Measurements from ENCODE around the gene TEX10.

Gene TEX10

GRCh38 chr9:100282388-100282719, 70.4 kb downstream of the TEX10 start:
- TF ChIP-seq SNAI2 (CRISPR knock-in tag; IDR thresholded peaks at IDR 0.05) (no peak), OSR1 (CRISPR knock-in tag; IDR thresholded peaks at IDR 0.05) (no peak), TSHZ2 (CRISPR knock-in tag; IDR thresholded peaks at IDR 0.05) (no peak), ARNTL (CRISPR knock-in tag; IDR thresholded peaks at IDR 0.05; ENCODE audit: borderline replicate concordance, low read depth) (no peak), TCF4 (CRISPR knock-in tag; IDR thresholded peaks at IDR 0.05; ENCODE audit: borderline replicate concordance) (no peak), ESRRG (CRISPR knock-in tag; IDR thresholded peaks at IDR 0.05) (no peak), ZFP30 (CRISPR knock-in tag; IDR thresholded peaks at IDR 0.05) (no peak), RARB (CRISPR knock-in tag; IDR thresholded peaks at IDR 0.05) (no peak), BACH2 (CRISPR knock-in tag; IDR thresholded peaks at IDR 0.05; ENCODE audit: borderline replicate concordance) (no peak), PPARA (CRISPR knock-in tag; IDR thresholded peaks at IDR 0.05; ENCODE audit: borderline replicate concordance) (no peak), TOX (CRISPR knock-in tag; IDR thresholded peaks at IDR 0.05; ENCODE audit: borderline replicate concordance) (no peak), GLIS3 (CRISPR knock-in tag; IDR thresholded peaks at IDR 0.05) (no peak), ZNF8 (CRISPR knock-in tag; IDR thresholded peaks at IDR 0.05) (no peak), ZFP3 (CRISPR knock-in tag; IDR thresholded peaks at IDR 0.05) (no peak), CSDC2 (CRISPR knock-in tag; IDR thresholded peaks at IDR 0.05) (no peak), CSRNP3 (CRISPR knock-in tag; IDR thresholded peaks at IDR 0.05) (no peak), ZC3H10 (CRISPR knock-in tag; IDR thresholded peaks at IDR 0.05) (no peak), ZNF565 (CRISPR knock-in tag; conservative IDR thresholded peaks at IDR 0.05; ENCODE audit: low read depth) (no peak)
- TF ChIP-seq, protein P1, sequence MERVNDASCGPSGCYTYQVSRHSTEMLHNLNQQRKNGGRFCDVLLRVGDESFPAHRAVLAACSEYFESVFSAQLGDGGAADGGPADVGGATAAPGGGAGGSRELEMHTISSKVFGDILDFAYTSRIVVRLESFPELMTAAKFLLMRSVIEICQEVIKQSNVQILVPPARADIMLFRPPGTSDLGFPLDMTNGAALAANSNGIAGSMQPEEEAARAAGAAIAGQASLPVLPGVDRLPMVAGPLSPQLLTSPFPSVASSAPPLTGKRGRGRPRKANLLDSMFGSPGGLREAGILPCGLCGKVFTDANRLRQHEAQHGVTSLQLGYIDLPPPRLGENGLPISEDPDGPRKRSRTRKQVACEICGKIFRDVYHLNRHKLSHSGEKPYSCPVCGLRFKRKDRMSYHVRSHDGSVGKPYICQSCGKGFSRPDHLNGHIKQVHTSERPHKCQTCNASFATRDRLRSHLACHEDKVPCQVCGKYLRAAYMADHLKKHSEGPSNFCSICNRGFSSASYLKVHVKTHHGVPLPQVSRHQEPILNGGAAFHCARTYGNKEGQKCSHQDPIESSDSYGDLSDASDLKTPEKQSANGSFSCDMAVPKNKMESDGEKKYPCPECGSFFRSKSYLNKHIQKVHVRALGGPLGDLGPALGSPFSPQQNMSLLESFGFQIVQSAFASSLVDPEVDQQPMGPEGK (CRISPR knock-in tag; IDR thresholded peaks at IDR 0.05; ENCODE audit: borderline replicate concordance) = no peak

GRCh38 chr9:100281676-100282387, 70.9 kb downstream of the TEX10 start:
- ATAC-seq = no peak; the same call in 2 of the 3 replicates
- TF ChIP-seq ESRRG (CRISPR knock-in tag; IDR thresholded peaks at IDR 0.05) (no peak), TSHZ2 (CRISPR knock-in tag; IDR thresholded peaks at IDR 0.05) (no peak), GLIS3 (CRISPR knock-in tag; IDR thresholded peaks at IDR 0.05) (no peak), ZNF565 (CRISPR knock-in tag; conservative IDR thresholded peaks at IDR 0.05; ENCODE audit: low read depth) (no peak), CSDC2 (CRISPR knock-in tag; IDR thresholded peaks at IDR 0.05) (no peak), BACH2 (CRISPR knock-in tag; IDR thresholded peaks at IDR 0.05; ENCODE audit: borderline replicate concordance) (no peak), TOX (CRISPR knock-in tag; IDR thresholded peaks at IDR 0.05; ENCODE audit: borderline replicate concordance) (no peak), CSRNP3 (CRISPR knock-in tag; IDR thresholded peaks at IDR 0.05) (no peak), ARNTL (CRISPR knock-in tag; IDR thresholded peaks at IDR 0.05; ENCODE audit: borderline replicate concordance, low read depth) (no peak), ZFP30 (CRISPR knock-in tag; IDR thresholded peaks at IDR 0.05) (no peak), ZNF70 (CRISPR knock-in tag; IDR thresholded peaks at IDR 0.05) (no peak), ZC3H10 (CRISPR knock-in tag; IDR thresholded peaks at IDR 0.05) (no peak), TCF4 (CRISPR knock-in tag; IDR thresholded peaks at IDR 0.05; ENCODE audit: borderline replicate concordance) (no peak), RARB (CRISPR knock-in tag; IDR thresholded peaks at IDR 0.05) (no peak)
- TF ChIP-seq, protein P2, sequence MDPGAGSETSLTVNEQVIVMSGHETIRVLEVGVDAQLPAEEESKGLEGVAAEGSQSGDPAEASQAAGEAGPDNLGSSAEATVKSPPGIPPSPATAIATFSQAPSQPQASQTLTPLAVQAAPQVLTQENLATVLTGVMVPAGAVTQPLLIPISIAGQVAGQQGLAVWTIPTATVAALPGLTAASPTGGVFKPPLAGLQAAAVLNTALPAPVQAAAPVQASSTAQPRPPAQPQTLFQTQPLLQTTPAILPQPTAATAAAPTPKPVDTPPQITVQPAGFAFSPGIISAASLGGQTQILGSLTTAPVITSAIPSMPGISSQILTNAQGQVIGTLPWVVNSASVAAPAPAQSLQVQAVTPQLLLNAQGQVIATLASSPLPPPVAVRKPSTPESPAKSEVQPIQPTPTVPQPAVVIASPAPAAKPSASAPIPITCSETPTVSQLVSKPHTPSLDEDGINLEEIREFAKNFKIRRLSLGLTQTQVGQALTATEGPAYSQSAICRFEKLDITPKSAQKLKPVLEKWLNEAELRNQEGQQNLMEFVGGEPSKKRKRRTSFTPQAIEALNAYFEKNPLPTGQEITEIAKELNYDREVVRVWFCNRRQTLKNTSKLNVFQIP (CRISPR knock-in tag; IDR thresholded peaks at IDR 0.05; ENCODE audit: borderline replicate concordance, low read depth) = no peak
- TF ChIP-seq, protein P1 (CRISPR knock-in tag; IDR thresholded peaks at IDR 0.05; ENCODE audit: borderline replicate concordance) = no peak
- TF ChIP-seq, protein P3, sequence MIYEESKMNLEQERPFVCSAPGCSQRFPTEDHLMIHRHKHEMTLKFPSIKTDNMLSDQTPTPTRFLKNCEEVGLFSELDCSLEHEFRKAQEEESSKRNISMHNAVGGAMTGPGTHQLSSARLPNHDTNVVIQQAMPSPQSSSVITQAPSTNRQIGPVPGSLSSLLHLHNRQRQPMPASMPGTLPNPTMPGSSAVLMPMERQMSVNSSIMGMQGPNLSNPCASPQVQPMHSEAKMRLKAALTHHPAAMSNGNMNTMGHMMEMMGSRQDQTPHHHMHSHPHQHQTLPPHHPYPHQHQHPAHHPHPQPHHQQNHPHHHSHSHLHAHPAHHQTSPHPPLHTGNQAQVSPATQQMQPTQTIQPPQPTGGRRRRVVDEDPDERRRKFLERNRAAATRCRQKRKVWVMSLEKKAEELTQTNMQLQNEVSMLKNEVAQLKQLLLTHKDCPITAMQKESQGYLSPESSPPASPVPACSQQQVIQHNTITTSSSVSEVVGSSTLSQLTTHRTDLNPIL (CRISPR knock-in tag; IDR thresholded peaks at IDR 0.05; ENCODE audit: low read depth) = no peak

More at GRCh38 chr9:100282388-100282719, 70.4 kb downstream of the TEX10 start:
- ATAC-seq = no peak
